ENCODE data around the gene MUSTN1.

MUSTN1 gene

GRCh38 chr3:52836986-52837385 is 2.2 kb upstream of the MUSTN1 start:
- peaks cover 0 to 64% (median 39%) of the 10 kb centered on the region in 4 donors for H3K4me1 ChIP-seq
- H3K9me3 ChIP-seq: no peaks in the 10 kb centered on the region

GRCh38 chr3:52836471-52836845 is 1.6 kb upstream of the MUSTN1 start:
- TF ChIP-seq CTCF (IDR thresholded peaks at IDR 0.05): no peak
- Histone ChIP-seq H3K4me1 (peaks cover 0 to 64% (median 43%) of the 10 kb centered on the region in 4 donors), H3K9me3 (no peaks in the 10 kb centered on the region), H3K27me3 (no peaks in the 10 kb centered on the region), H3K36me3 (peaks cover 5 to 47% (median 13%) of the 10 kb centered on the region in 3 donors), H3K4me3 (no peak overlapping the region), H3K27ac (peak overlapping the region; percentile 90 to 92)
- intact Hi-C loops (cut with DNase I; ENCODE audit: low total_unique reads): no loop called here
- no peak for DNase-seq

More at GRCh38 chr3:52836986-52837385, 2.2 kb upstream of the MUSTN1 start:
- no peak for DNase-seq
- Histone ChIP-seq H3K27me3 (no peaks in the 10 kb centered on the region), H3K4me3 (no peak overlapping the region), H3K27ac (peak overlapping the region; percentile 90 to 92), H3K36me3 (peaks cover 5 to 53% (median 13%) of the 10 kb centered on the region in 3 donors)
- no peak for TF ChIP-seq CTCF (IDR thresholded peaks at IDR 0.05)
- intact Hi-C loops (cut with DNase I; ENCODE audit: low total_unique reads): no loop called here

GRCh38 chr3:52835766-52836470 is 1.1 kb upstream of the MUSTN1 start:
- Histone ChIP-seq H3K4me1 (peaks cover 0 to 64% (median 46%) of the 10 kb centered on the region in 4 donors), H3K27me3 (no peaks in the 10 kb centered on the region), H3K9me3 (no peaks in the 10 kb centered on the region), H3K36me3 (peaks cover 5 to 42% (median 13%) of the 10 kb centered on the region in 3 donors), H3K27ac (peak overlapping the region; percentile 90 to 92), H3K4me3 (peak overlapping the region; percentile 58)
- no peak for TF ChIP-seq CTCF (IDR thresholded peaks at IDR 0.05)
- intact Hi-C loops (cut with DNase I; ENCODE audit: low total_unique reads): no loop called here
- no peak for DNase-seq

GRCh38 chr3:52833202-52833601 is 1.6 kb downstream of the MUSTN1 start:
- intact Hi-C loops (cut with DNase I; ENCODE audit: low total_unique reads): loop anchor here (2.0 kb wide), 1 partner anchor 60 kb away; no protein-coding TSS in a partner anchor
- Histone ChIP-seq H3K27me3 (no peaks in the 10 kb centered on the region), H3K9me3 (no peaks in the 10 kb centered on the region), H3K4me3 (peak overlapping the region; percentile 58), H3K4me1 (peaks cover 0 to 89% (median 67%) of the 10 kb centered on the region in 4 donors), H3K27ac (peak overlapping the region; percentile 90 to 92), H3K36me3 (peaks cover 5 to 24% (median 8%) of the 10 kb centered on the region in 3 donors)
- TF ChIP-seq CTCF (IDR thresholded peaks at IDR 0.05): no peak
- DNase-seq: no peak

GRCh38 chr3:52831500-52832301 is 3.1 kb downstream of the MUSTN1 start:
- Histone ChIP-seq H3K9me3 (no peaks in the 10 kb centered on the region), H3K4me3 (peak overlapping the region; percentile 58), H3K27me3 (no peaks in the 10 kb centered on the region), H3K4me1 (peaks cover 0 to 91% (median 65%) of the 10 kb centered on the region in 4 donors), H3K36me3 (peaks cover 8 to 34% (median 12%) of the 10 kb centered on the region in 3 donors), H3K27ac (peak overlapping the region; percentile 90 to 92)
- intact Hi-C loops (cut with DNase I; ENCODE audit: low total_unique reads): loop anchor here (2.0 kb wide), 1 partner anchor 61 kb away; no protein-coding TSS in a partner anchor
- DNase-seq: peak; percentile 85 to 96
- TF ChIP-seq CTCF (IDR thresholded peaks at IDR 0.05): no peak

Measured in tibial artery (tissue), 4 donors.